A549 (cell line): ENCODE data around the gene BRAT1. TPM values are rescaled to one million over a fixed set of nuclear protein-coding genes. Genes with fewer than 3 reads are reported as not detected.

Source experiments
- ATAC-seq, 2 experiments: fragments of 200-7000 bp in 1 of 2; fragments of >200 bp in 1 of 2; cut with Nextera tagmentation in 1 of 2; cut with Tn5 transposase in 1 of 2; 3 replicates each; pipeline versions ENCODE4 v1.8.0 to v1.9.1; 2018 to 2020; ENCODE audit warnings: mild to moderate bottlenecking in 1 of 2, moderate library complexity in 1 of 2
- CTCF ChIA-PET: fragments of 300-600 bp; sonication (Branson Sonifier 250); formaldehyde crosslinking; extraction: SDS; loops from one replicate; lab custom pipeline; 2021; ENCODE audit warnings: antibody characterized with exemption, inconsistent platforms; lab: Yijun Ruan, JAX
- POLR2A ChIA-PET: fragments of 350-600 bp; formaldehyde crosslinking; extraction: SDS; loops from one replicate; lab custom pipeline; 2021; ENCODE audit warnings: antibody characterized with exemption, inconsistent platforms; lab: Yijun Ruan, JAX
- DNase-seq, 2 experiments: peaks; one replicate each; pipeline versions ENCODE4 v3.0.0 to v3.0.0-alpha.2; 2011 to 2016; ENCODE audit warnings: low read depth in 1 of 2, low spot score in 1 of 2
- FAIRE-seq: peaks from 2 replicates; lab custom pipeline; 2011; peaks lifted over from hg19 to GRCh38; lab: Jason Lieb, UNC
- H3K27ac ChIP-seq, 2 experiments: fragments of >200 bp; sonication (Bioruptor Twin); formaldehyde crosslinking; 3 replicates each; pipeline ENCODE4 v1.5.1; 2016 to 2017
- H3K4me1 ChIP-seq: fragments of >200 bp; sonication (Bioruptor Twin); formaldehyde crosslinking; 3 replicates; pipeline ENCODE4 v1.6.1; 2016
- H3K4me2 ChIP-seq: fragments of >200 bp; sonication (Bioruptor Twin); formaldehyde crosslinking; 3 replicates; pipeline ENCODE4 v1.6.1; 2016
- H3K4me3 ChIP-seq: fragments of >200 bp; sonication (Bioruptor Twin); formaldehyde crosslinking; 3 replicates; pipeline ENCODE4 v1.5.1; 2016
- H3K9me3 ChIP-seq: fragments of >200 bp; sonication (Bioruptor Twin); formaldehyde crosslinking; 3 replicates; pipeline ENCODE4 v1.6.1; 2016
- BHLHE40 ChIP-seq: IDR thresholded peaks from 2 replicates; pipeline ENCODE4 v1.6.1; 2012; ENCODE audit warnings: low read depth, low read length, inconsistent platforms
- CEBPB ChIP-seq, 2 experiments: fragments of >200 bp in 1 of 2; sonication (Bioruptor Twin) in 1 of 2; formaldehyde crosslinking in 1 of 2; IDR thresholded peaks; 2 replicates each; pipeline ENCODE4 v1.6.1; 2012 to 2016
- E2F6 ChIP-seq: IDR thresholded peaks from 2 replicates; pipeline ENCODE4 v1.6.1; 2012; ENCODE audit warnings: low read depth, borderline replicate concordance
- EP300 ChIP-seq, 2 experiments: fragments of >200 bp; sonication (Bioruptor Twin); formaldehyde crosslinking; IDR thresholded peaks; 2 replicates in 1 of 2; 3 replicates in 1 of 2; pipeline ENCODE4 v1.6.1; 2016 to 2017
- FOXS1 ChIP-seq: fragments of 250-450 bp; sonication (Bioruptor Pico); IDR thresholded peaks from 2 replicates; pipeline ENCODE4 v1.5.0; 2020; ENCODE audit warnings: mild to moderate bottlenecking, moderate library complexity
- HDAC2 ChIP-seq: fragments of 200-600 bp; sonication (generic); IDR thresholded peaks from 2 replicates; pipeline ENCODE4 v1.6.1; 2016
- HOXA7 ChIP-seq: fragments of 250-450 bp; sonication (Bioruptor Pico); IDR thresholded peaks from 2 replicates; pipeline ENCODE4 v1.5.0; 2020; ENCODE audit warnings: mild to moderate bottlenecking, moderate library complexity
- JUNB ChIP-seq: fragments of >200 bp; sonication (Bioruptor Twin); formaldehyde crosslinking; IDR thresholded peaks from 2 replicates; pipeline ENCODE4 v1.6.1; 2016
- NFE2L2 ChIP-seq: fragments of 150-350 bp; conservative IDR thresholded peaks from 2 replicates; pipeline ENCODE4 v1.6.1; 2014; ENCODE audit warnings: low read length
- NPAS2 ChIP-seq: fragments of 250-450 bp; sonication (Bioruptor Pico); IDR thresholded peaks from 2 replicates; pipeline ENCODE4 v1.8.0; 2022; ENCODE audit warnings: mild to moderate bottlenecking, moderate library complexity, borderline replicate concordance
- NR3C1 ChIP-seq: fragments of >200 bp; sonication (Bioruptor Twin); formaldehyde crosslinking; IDR thresholded peaks from 3 replicates; pipeline ENCODE4 v1.6.1; 2017
- POLR2AphosphoS2 ChIP-seq: conservative IDR thresholded peaks from 2 replicates; pipeline ENCODE4 v1.6.1; 2012; ENCODE audit warnings: low read length, improper control_type of control experiment, inconsistent platforms
- RARB ChIP-seq: fragments of 250-450 bp; sonication (Bioruptor Pico); IDR thresholded peaks from 2 replicates; pipeline ENCODE4 v1.8.0; 2021; ENCODE audit warnings: mild to moderate bottlenecking, moderate library complexity
- RCOR1 ChIP-seq: fragments of 150-350 bp; IDR thresholded peaks from 2 replicates; pipeline ENCODE4 v1.6.1; 2014; ENCODE audit warnings: antibody characterized with exemption, low read length, low read depth
- RFX5 ChIP-seq: fragments of 450-650 bp; IDR thresholded peaks from 2 replicates; pipeline ENCODE4 v1.7.1; 2014; ENCODE audit warnings: antibody characterized with exemption, mild to moderate bottlenecking, moderate library complexity
- SREBF2 ChIP-seq: fragments of 450-650 bp; IDR thresholded peaks from 2 replicates; pipeline ENCODE4 v1.6.1; 2014; ENCODE audit warnings: mild to moderate bottlenecking, moderate library complexity
- TFCP2L1 ChIP-seq: fragments of 250-450 bp; sonication (Bioruptor Pico); IDR thresholded peaks from 2 replicates; pipeline ENCODE4 v1.5.0; 2021; ENCODE audit warnings: mild to moderate bottlenecking
- ZFP36 ChIP-seq: fragments of 450-650 bp; IDR thresholded peaks from 2 replicates; pipeline ENCODE4 v1.6.1; 2014; ENCODE audit warnings: borderline replicate concordance; ENCODE audit not compliant: partially characterized antibody
- WGBS: methylation state at CpG from one replicate; pipeline ENCODE4 v1.1.6; 2017; ENCODE audit errors: missing lambda C conversion rate; 5-methylcytosine and 5-hydroxymethylcytosine counted together
- polyA plus RNA-seq, 4 experiments: library from polyadenylated mRNA; depleted of rRNA in 3 of 4; stranded (reverse); fragments of >200 nt; fragmentation: RNase III in 1 of 4; extraction: RNeasy Plus Mini Kit Qiagen cat#74134 plus additional on column Dnase treatment in 1 of 4; gene quantifications; 2 replicates in 3 of 4; 3 replicates in 1 of 4; pipeline ENCODE4 v1.2.3, GENCODE V29; 2011 to 2017

The BRAT1 gene
- polyA plus RNA-seq, 2 of the 4 experiments (the other 2 are of a cell fraction), result 11.9 to 25.6 TPM

GRCh38 chr7:2509298-2509906 lies 45.9 kb downstream of the BRAT1 start:
- POLR2A ChIA-PET, result no interaction called here
- 0 out of 6 replicates have a peak overlapping the region, but pooled peaks of 1 of the 2 experiments have one; percentile 15 for H3K27ac ChIP-seq
- no peaks in the 10 kb centered on the region for H3K9me3 ChIP-seq
- WGBS, result 88% methylated on average over 12 of the region's 23 CpGs
- no peak for TF ChIP-seq ZFP36
- TF ChIP-seq E2F6, result no peak
- no peak for TF ChIP-seq EP300 (IDR thresholded peaks at IDR 0.05)
- TF ChIP-seq NPAS2 (CRISPR knock-in tag), result no peak
- no peak for TF ChIP-seq HOXA7 (CRISPR knock-in tag)
- no peak for TF ChIP-seq RARB
- TF ChIP-seq RFX5, result no peak
- no peak for TF ChIP-seq JUNB
- TF ChIP-seq NR3C1, result no peak
- no peak for TF ChIP-seq FOXS1 (CRISPR knock-in tag)
- no peak for TF ChIP-seq NFE2L2
- TF ChIP-seq SREBF2, result no peak
- CTCF ChIA-PET, result interaction anchor here (0.6 to 1.4 kb wide), 2 partner anchors 15 to 54 kb away, joined by 4 read pairs; no protein-coding TSS in a partner anchor
- H3K4me1 ChIP-seq, result peaks cover 17% of the 10 kb centered on the region
- FAIRE-seq, result no peak
- no peak overlapping the region for H3K4me2 ChIP-seq
- no peak for DNase-seq
- H3K4me3 ChIP-seq, result no peak overlapping the region
- ATAC-seq, result no peak

- no peak for FAIRE-seq
- CTCF ChIA-PET, result interaction anchor here (1.4 kb wide), 1 partner anchor 14 kb away, joined by 4 read pairs; no protein-coding TSS in a partner anchor
- DNase-seq, result no peak
- TF ChIP-seq HDAC2 (no peak), CEBPB (IDR thresholded peaks at IDR 0.05) (no peak), BHLHE40 (no peak), NR3C1 (no peak), POLR2AphosphoS2 (no peak)
- Histone ChIP-seq H3K27ac (no peak overlapping the region), H3K4me3 (no peak overlapping the region), H3K4me2 (no peak overlapping the region), H3K9me3 (no peaks in the 10 kb centered on the region), H3K4me1 (peaks cover 17% of the 10 kb centered on the region)
- 0 out of 6 replicates have a peak, but pooled peaks of 1 of the 2 experiments have one; percentile 4 for ATAC-seq
- POLR2A ChIA-PET, result no interaction called here
- 86% methylated on average over 35 of the region's 43 CpGs for WGBS
These were observed 46.8 kb downstream of the BRAT1 start for GRCh38 chr7:2508327-2509215.

GRCh38 chr7:2507917-2508306 lies 47.4 kb downstream of the BRAT1 start:
- CTCF ChIA-PET, result no interaction called here
- H3K9me3 ChIP-seq, result no peaks in the 10 kb centered on the region
- WGBS, result 90% methylated on average over 6 of the region's 6 CpGs
- H3K27ac ChIP-seq, result no peak overlapping the region
- POLR2A ChIA-PET, result no interaction called here
- no peak for DNase-seq
- H3K4me1 ChIP-seq, result peaks cover 17% of the 10 kb centered on the region
- peak; percentile 97 for TF ChIP-seq ZFP36
- TF ChIP-seq RCOR1, result no peak
- TF ChIP-seq TFCP2L1 (CRISPR knock-in tag), result no peak
- TF ChIP-seq BHLHE40, result no peak
- TF ChIP-seq, all 56 proteins: peak for 1
- no peak for FAIRE-seq
- no peak for ATAC-seq
- no peak overlapping the region for H3K4me3 ChIP-seq
- no peak overlapping the region for H3K4me2 ChIP-seq
